Astrocyte (in vitro differentiated cells and primary cell): Measurements from ENCODE around the gene KATNB1. TPM values are rescaled to one million over a fixed set of nuclear protein-coding genes. Genes with fewer than 3 reads are reported as not detected.

Source experiments
- DNase-seq: peaks from one replicate; pipeline ENCODE4 v3.0.0-alpha.2; 2010; ENCODE audit warnings: low read depth
- FAIRE-seq: peaks from 2 replicates; lab custom pipeline; 2011; peaks lifted over from hg19 to GRCh38; lab: Jason Lieb, UNC
- H2AFZ ChIP-seq: 2 replicates; pipeline ENCODE4 v1.6.0; 2012; ENCODE audit warnings: low read depth, low read length, inconsistent platforms
- H3K27ac ChIP-seq: 2 replicates; pipeline ENCODE4 v1.5.1; 2011; ENCODE audit warnings: low read depth, low read length, inconsistent platforms
- H3K27me3 ChIP-seq: 2 replicates; pipeline ENCODE4 v1.6.0; 2011; ENCODE audit warnings: low read length, inconsistent platforms; ENCODE audit not compliant: insufficient read depth
- H3K36me3 ChIP-seq: 2 replicates; pipeline ENCODE4 v1.5.1; 2011; ENCODE audit warnings: low read length, inconsistent platforms; ENCODE audit not compliant: insufficient read depth
- H3K4me1 ChIP-seq: 2 replicates; pipeline ENCODE4 v1.5.1; 2011; ENCODE audit warnings: low read length, inconsistent platforms; ENCODE audit not compliant: insufficient read depth
- H3K4me2 ChIP-seq: 2 replicates; pipeline ENCODE4 v1.6.0; 2012; ENCODE audit warnings: low read length, inconsistent platforms
- H3K4me3 ChIP-seq: 2 replicates; pipeline ENCODE4 v1.5.1; 2011; ENCODE audit warnings: low read depth, mild to moderate bottlenecking, low read length, inconsistent platforms; ENCODE audit not compliant: insufficient read depth
- H3K79me2 ChIP-seq: 2 replicates; pipeline ENCODE4 v1.6.0; 2012; ENCODE audit warnings: mild to moderate bottlenecking, low read length, inconsistent platforms; ENCODE audit not compliant: insufficient read depth
- H3K9ac ChIP-seq: 2 replicates; pipeline ENCODE4 v1.6.0; 2012; ENCODE audit warnings: mild to moderate bottlenecking, low read length, inconsistent platforms
- H3K9me3 ChIP-seq: 2 replicates; pipeline ENCODE4 v1.5.1; 2012; ENCODE audit warnings: low read depth, mild to moderate bottlenecking, low read length, inconsistent platforms; ENCODE audit not compliant: insufficient read depth
- H4K20me1 ChIP-seq: 2 replicates; pipeline ENCODE4 v1.6.0; 2012; ENCODE audit warnings: low read length, inconsistent platforms; ENCODE audit not compliant: insufficient read depth
- H3K27ac Mint-ChIP-seq: one replicate; pipeline ENCODE4 v1.8.0; 2021; ENCODE audit warnings: mild to moderate bottlenecking, mixed read lengths; ENCODE audit not compliant: unreplicated experiment
- H3K27me3 Mint-ChIP-seq: one replicate; pipeline ENCODE4 v1.8.0; 2021; ENCODE audit warnings: low read depth, mixed read lengths; ENCODE audit not compliant: unreplicated experiment
- H3K36me3 Mint-ChIP-seq: one replicate; pipeline ENCODE4 v1.8.0; 2021; ENCODE audit warnings: low read depth, mixed read lengths; ENCODE audit not compliant: unreplicated experiment
- H3K4me1 Mint-ChIP-seq: one replicate; pipeline ENCODE4 v1.8.0; 2021; ENCODE audit warnings: low read depth, mixed read lengths; ENCODE audit not compliant: unreplicated experiment
- H3K4me3 Mint-ChIP-seq: one replicate; pipeline ENCODE4 v1.8.0; 2021; ENCODE audit warnings: mild to moderate bottlenecking, moderate library complexity, mixed read lengths; ENCODE audit not compliant: unreplicated experiment
- H3K9me3 Mint-ChIP-seq: one replicate; pipeline ENCODE4 v1.8.0; 2021; ENCODE audit warnings: mild to moderate bottlenecking, mixed read lengths; ENCODE audit not compliant: unreplicated experiment
- CTCF ChIP-seq: IDR thresholded peaks from 2 replicates; pipeline ENCODE4 v1.5.1; 2011; ENCODE audit warnings: low read depth, mild to moderate bottlenecking, inconsistent platforms, low read length, moderate library complexity; ENCODE audit not compliant: insufficient read depth
- EZH2 ChIP-seq: IDR thresholded peaks from 2 replicates; pipeline ENCODE4 v1.6.1; 2012; ENCODE audit warnings: mild to moderate bottlenecking, low read length, inconsistent platforms; ENCODE audit not compliant: insufficient read depth
- total RNA-seq: library from RNA; stranded (reverse); gene quantifications from 2 replicates; pipeline ENCODE4 v1.2.1, GENCODE V29; 2021

The KATNB1 gene
- total RNA-seq, 1 donor from 2014 or later: 28.6 TPM

- no peaks in the 10 kb centered on the region for H3K4me1 ChIP-seq
- peaks cover 9% of the 10 kb centered on the region for H3K9me3 Mint-ChIP-seq
- H3K27me3 ChIP-seq: peaks cover 9% of the 10 kb centered on the region
- no peak overlapping the region for H3K9ac ChIP-seq
- H3K27me3 Mint-ChIP-seq: peaks cover 49% of the 10 kb centered on the region
- H3K27ac Mint-ChIP-seq: no peak overlapping the region
- H3K4me3 Mint-ChIP-seq: no peak overlapping the region
- FAIRE-seq (no peak), DNase-seq (no peak)
- no peak overlapping the region for H3K27ac ChIP-seq
- TF ChIP-seq EZH2: no peak
- no peak for TF ChIP-seq CTCF
- H3K4me1 Mint-ChIP-seq: no peaks in the 10 kb centered on the region
- H3K9me3 ChIP-seq: no peaks in the 10 kb centered on the region
- no peak overlapping the region for H2AFZ ChIP-seq
- no peak overlapping the region for H3K4me2 ChIP-seq
- no peaks in the 10 kb centered on the region for H3K36me3 Mint-ChIP-seq
- H3K4me3 ChIP-seq: no peak overlapping the region
- H3K79me2 ChIP-seq: no peaks in the 10 kb centered on the region
- no peaks in the 10 kb centered on the region for H3K36me3 ChIP-seq
- no peaks in the 10 kb centered on the region for H4K20me1 ChIP-seq
Observed at GRCh38 chr16:57687363-57687929, 48.1 kb upstream of the KATNB1 start.

- Histone ChIP-seq H3K9me3 (no peaks in the 10 kb centered on the region), H3K4me1 (no peaks in the 10 kb centered on the region), H4K20me1 (no peaks in the 10 kb centered on the region), H3K36me3 (no peaks in the 10 kb centered on the region), H3K9ac (no peak overlapping the region), H3K4me3 (no peak overlapping the region), H3K4me2 (no peak overlapping the region), H3K27me3 (peaks cover 9% of the 10 kb centered on the region), H3K27ac (no peak overlapping the region), H3K79me2 (no peaks in the 10 kb centered on the region), H2AFZ (no peak overlapping the region)
- Mint-ChIP-seq H3K27ac (no peak overlapping the region), H3K27me3 (peaks cover 54% of the 10 kb centered on the region), H3K4me1 (no peaks in the 10 kb centered on the region), H3K9me3 (peaks cover 9% of the 10 kb centered on the region), H3K36me3 (no peaks in the 10 kb centered on the region), H3K4me3 (no peak overlapping the region)
- TF ChIP-seq EZH2 (no peak), CTCF (no peak)
- DNase-seq (no peak), FAIRE-seq (no peak)
Observed at GRCh38 chr16:57688487-57688986, 47.0 kb upstream of the KATNB1 start.
